Stromal cell of bone marrow (primary cell): ENCODE measurements around the gene SIRT3.
"Not testable (repeated sequence)": the region's sequence is repeated elsewhere in the genome, so short reads cannot be mapped to it uniquely, and the experiment has no call there.

Experiments used
- DNase-seq: peaks from one replicate; pipeline ENCODE4 v3.0.0-alpha.2; 2012; ENCODE audit warnings: low read depth

The SIRT3 gene

GRCh38 chr11:240315-240714 lies 4.2 kb upstream of the SIRT3 start:
- DNase-seq, result no peak

DNA sequence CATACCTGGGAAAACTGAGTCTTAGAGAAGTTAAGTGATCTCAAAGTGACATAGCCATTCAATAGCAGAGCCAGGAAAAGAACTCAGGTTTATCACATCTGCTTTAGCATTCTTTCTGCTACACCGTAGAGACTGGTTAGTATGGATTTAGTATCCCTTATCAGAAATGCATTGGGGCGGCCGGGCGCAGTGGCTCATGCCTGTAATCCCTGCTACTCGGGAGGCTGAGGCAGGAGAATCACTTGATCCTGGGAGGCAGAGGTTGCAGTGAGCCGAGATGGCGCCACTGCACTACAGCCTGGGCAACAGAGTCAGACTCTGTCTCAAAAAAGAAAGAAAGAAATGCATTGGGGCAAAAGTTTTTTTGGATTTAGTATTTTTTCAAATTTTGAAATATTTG lies 2.2 kb upstream of the SIRT3 start:
- not testable (repeated sequence) for DNase-seq

DNA sequence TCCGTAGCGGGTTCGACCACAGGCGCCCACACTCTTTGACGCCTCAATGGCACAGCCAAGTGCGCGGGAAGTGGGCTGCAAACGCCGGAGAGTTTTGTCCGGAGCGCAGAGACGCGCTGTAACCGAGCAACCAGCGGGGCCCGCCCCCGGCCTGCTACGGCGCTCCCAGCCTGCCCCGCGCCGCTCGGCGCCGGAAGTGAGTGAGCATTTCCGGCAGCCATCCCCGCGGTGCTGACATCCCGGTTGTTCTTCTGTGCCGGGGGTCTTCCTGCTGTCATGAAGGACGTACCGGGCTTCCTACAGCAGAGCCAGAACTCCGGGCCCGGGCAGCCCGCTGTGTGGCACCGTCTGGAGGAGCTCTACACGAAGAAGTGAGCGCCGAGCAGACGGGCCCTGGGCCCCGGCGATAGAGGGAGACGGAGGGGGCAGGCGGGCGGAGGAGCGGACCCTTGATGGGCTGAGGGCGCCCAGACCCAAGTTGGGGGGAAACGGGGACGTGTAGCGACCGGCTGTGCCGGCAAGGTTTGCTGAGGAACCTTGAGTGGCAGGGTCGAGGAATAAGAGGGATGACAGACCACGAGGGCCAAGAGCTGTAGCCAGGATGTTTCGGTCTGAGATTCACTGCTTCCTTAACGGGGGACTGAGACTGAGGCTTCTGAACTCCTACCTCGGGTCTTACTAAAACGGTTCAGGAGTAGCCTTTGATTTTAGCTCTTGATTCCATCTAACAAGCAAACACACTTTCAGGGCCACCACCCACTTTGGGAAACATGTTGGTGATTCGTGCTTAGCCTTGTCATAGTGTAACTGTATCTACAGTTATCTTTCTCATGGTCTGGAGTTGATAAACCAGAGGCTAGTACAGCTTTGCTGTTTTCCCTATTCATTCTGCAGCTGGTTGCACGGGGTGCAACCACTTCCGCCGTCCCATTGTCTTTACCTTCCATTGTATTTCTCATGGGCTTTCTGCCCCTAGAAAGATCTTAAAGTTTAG lies 929 bp upstream of the SIRT3 start, which contains the start of gene PSMD13:
Gene PSMD13, plus strand, starts transcription at position 203 of the 994 bp plus-strand sequence. Its CDS starts 74 bp downstream, at position 277.
- DNase-seq, result peak; percentile 71

- no peak for DNase-seq
Measured at GRCh38 chr11:235609-235996, 539 bp downstream of the SIRT3 start.

DNA sequence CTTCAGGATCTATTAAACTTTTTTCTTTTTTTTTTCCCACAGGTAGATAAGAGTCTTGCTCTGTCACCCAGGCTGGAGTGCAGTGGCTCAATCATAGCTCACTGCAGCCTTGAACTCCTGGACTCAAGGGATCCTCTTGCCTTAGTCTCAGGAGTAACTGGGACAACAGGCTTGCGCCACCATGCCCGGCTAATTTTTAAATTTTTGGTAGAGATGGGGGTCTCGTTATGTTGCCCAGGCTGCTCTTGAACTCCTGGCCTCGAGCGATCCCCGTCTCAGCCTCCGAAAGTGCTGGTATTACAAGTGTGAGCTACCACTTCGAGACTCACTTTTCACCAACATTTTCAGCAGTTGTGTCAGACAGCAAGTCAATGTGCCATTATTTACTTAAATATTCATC lies 962 bp downstream of the SIRT3 start:
- no peak for DNase-seq

GRCh38 chr11:232783-233565 lies 3.2 kb downstream of the SIRT3 start:
- no peak for DNase-seq

- DNase-seq, result no peak
Measured at GRCh38 chr11:230431-230830, 5.7 kb downstream of the SIRT3 start.

- no peak for DNase-seq
Measured at GRCh38 chr11:227824-228379, 8.2 kb downstream of the SIRT3 start.

DNA sequence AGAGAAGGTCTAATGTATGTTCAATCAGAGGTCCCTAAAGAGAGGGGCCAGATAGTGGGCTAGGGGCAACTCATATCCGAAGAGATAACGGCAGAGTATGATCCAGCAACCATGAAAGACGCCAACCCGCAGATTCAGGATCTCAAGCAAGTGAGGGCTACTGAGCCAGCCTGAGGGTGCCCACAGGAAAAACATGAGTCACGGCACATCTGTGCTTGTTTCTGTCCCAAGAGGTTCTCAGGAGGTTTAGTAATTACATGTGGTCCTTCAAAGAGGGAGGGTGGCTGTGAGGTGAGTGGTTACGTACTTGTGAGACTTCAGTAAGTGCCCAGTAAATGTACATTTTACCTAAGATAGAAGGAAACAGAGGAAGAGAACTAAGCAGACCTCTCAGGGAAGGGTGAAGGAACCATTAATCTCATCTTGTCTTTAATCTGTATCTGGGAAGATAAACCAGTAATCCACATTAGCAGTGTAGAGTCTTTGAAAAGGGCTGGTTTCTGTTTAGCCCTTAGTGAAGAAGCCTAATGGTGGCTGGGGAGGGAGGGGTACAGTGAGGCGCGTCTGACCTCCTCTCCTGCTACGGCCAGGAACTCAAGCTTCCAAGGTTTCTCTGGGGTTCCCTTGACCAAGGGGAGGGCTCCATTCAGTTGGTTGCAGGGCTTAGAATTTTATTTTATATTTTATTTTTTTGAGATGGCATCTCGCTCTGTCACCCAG lies 10.2 kb downstream of the SIRT3 start:
- DNase-seq, result no peak

- no peak for DNase-seq
Measured at GRCh38 chr11:224424-224823, 11.7 kb downstream of the SIRT3 start.

GRCh38 chr11:223884-224283 lies 12.3 kb downstream of the SIRT3 start:
- no peak for DNase-seq

DNA sequence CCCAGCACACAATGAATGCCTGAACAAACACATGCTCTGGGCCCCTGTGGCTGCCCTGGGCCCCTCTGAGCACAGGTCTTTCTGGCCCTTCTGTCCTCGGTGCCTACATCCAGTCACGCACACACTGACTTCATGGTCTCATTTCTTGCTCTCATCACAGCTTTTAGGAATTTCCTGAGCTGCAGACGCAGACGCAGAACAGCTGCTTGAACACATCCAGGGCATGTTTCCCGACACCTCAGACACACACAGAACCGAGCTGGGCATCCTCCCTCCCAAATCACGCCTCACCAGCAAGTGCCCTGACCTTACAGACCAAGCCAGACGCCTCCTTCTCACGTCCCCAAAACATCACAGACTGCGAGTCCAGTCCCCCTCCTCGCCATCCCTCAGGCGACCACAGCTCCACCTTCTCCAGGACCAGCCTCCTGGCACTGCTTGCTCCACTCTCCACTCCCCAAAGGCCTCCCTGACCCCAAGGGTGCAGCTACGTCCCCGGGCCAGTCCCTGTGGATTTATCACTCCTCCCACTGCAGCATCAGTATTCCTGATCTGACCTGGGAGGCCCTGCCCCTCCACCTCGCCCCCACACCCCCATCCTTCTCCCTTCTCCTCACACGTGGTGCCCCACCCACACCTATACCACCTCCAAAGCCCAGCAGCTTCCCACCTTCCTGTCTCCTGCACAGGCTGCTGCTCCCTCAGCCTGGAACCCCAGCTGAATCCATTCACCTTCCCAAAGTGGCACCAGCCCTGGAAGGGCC lies 12.9 kb downstream of the SIRT3 start:
- no peak for DNase-seq

DNA sequence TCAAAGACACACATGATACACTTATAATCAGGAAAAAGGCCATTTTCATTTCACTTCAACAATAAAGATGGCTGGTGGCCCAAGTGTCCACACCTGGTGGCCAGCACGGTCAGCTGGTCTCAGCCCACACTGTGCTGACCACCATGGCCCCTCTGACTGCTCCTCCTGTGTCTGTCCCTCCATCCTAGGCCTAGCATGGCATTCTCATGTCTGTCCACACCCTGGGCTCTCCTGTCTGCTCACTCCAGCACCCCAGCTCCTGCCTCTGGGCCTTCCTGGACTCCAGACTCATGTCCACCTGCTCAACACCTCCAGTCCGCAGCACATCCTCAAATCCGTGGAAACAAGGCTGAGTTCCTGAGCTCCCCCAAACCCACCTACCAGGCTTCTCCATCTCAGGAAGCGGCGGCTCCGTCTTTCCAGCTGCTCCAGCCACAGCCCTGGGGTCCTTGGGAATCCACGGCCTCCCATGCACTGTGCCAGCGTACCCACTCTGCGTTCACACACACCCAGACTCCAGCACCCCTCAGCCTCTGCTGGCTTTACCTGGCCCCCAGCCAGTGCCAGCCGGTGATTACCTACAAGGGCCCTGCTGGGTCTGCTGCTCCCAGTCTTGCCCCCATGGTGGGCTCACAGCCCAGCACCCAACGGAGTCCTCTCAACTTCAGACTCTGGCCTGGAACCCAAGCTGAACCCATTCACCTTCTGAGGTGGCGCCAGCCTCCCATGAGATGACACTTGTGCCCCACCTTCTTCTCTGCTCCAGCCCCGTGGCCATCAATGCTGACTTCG lies 13.9 kb downstream of the SIRT3 start:
- no peak for DNase-seq

- no peak for DNase-seq
Measured at GRCh38 chr11:221539-221938, 14.6 kb downstream of the SIRT3 start.

DNA sequence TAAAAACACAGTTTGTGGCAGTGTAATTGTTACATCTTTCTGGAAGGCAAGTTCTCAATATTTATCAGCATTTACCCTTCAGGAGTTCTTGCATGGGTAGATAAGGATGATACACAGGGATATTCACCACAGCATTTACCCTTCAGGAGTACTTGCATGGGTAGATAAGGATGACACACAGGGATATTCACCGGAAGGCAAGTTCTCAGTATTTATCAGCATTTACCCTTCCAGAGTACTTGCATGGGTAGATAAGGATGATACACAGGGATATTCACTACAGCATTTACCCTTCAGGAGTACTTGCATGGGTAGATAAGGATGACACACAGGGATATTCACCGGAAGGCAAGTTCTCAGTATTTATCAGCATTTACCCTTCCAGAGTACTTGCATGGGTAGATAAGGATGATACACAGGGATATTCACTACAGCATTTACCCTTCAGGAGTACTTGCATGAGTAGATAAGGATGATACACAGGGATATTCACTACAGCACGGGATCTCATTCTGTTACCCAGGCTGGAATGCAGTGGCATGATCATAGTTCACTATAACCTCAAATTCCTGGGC lies 15.4 kb downstream of the SIRT3 start:
- DNase-seq, result not testable (repeated sequence)

DNA sequence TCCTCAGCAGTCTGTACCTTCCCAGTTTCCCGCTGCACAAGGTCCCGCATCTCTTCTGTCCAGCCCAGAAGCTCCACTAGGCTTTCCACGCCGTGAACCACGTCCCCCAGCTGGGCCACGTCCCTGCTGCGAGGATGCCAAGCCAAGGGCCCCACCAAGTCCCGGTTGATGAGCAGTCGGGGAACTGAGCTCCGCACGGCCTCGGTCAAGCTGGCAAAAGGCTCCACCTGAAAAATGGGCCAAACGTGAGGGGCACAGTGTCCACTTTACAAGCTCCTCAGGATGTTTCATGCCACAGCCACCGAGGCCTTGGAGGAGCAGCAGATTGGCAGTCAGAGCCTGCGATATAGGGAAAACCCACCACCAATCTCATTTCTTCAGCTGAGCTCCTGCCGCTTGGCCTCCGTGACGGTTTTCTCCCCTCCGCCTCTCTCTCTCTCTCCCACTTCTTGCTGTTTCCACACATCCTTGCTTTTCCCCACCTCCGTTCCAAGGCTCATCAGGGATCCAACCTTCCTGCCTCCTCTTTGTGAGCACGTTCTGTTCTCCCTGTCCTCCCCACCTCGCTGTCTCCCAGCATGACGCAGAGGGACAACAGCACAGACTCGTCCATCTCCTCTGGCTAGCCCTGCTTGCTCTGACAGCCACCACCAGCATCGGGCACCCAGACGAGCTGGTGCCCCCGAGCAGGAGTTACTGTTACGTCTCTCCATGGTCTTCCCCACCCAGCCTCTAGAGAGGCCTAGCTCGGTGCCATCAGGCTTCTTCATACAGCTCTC lies 17.1 kb downstream of the SIRT3 start:
- DNase-seq, result no peak

GRCh38 chr11:217704-218103 lies 18.4 kb downstream of the SIRT3 start:
- no peak for DNase-seq

- no peak for DNase-seq
Measured at GRCh38 chr11:216081-216974, 19.8 kb downstream of the SIRT3 start.
